DOHH2 (cell line): ENCODE results near the gene OR9Q1.

Experiments
- CTCF ChIP-seq: fragments of 200-600 bp; sonication (generic); IDR thresholded peaks from one replicate; pipeline ENCODE4 v1.5.1; 2014; ENCODE audit warnings: antibody characterized with exemption, mild to moderate bottlenecking, low read depth, low read length; ENCODE audit not compliant: poor library complexity, severe bottlenecking
- EZH2phosphoT487 ChIP-seq: fragments of 200-600 bp; sonication (generic); IDR thresholded peaks from 2 replicates; pipeline ENCODE4 v1.6.1; 2017; ENCODE audit warnings: borderline replicate concordance, mild to moderate bottlenecking, antibody characterized with exemption, low read length, moderate library complexity, mixed read lengths

- TF ChIP-seq CTCF (no peak), EZH2phosphoT487 (no peak)
Measured at GRCh38 chr11:57978686-57979531, 44.8 kb upstream of the OR9Q1 start.
